HepG2 (cell line): ENCODE results near the gene MFSD12. TPM values are rescaled to one million over a fixed set of nuclear protein-coding genes. Genes with fewer than 3 reads are reported as not detected.
A peak's percentile ranks its signal among the peaks of the same experiment; 100 is the strongest.

ENCODE experiments used
- ARID2 ChIP-seq: sonication (generic); formaldehyde crosslinking; IDR thresholded peaks from 2 replicates; pipeline ENCODE4 v1.8.1; 2022; ENCODE audit warnings: mild to moderate bottlenecking, missing genetic modification reagents, borderline replicate concordance
- BHLHE40 ChIP-seq: IDR thresholded peaks from 2 replicates; pipeline ENCODE4 v1.6.1; 2011; ENCODE audit warnings: low read length, improper control_type of control experiment
- CBX2 ChIP-seq, 2 experiments: fragments of 200-600 bp in 1 of 2; sonication (generic); formaldehyde crosslinking in 1 of 2; IDR thresholded peaks; 2 replicates each; pipeline versions ENCODE4 v1.7.0 to v1.8.1; 2018 to 2022; ENCODE audit warnings: low read depth in 2 of 2, low read length in 1 of 2, mild to moderate bottlenecking in 1 of 2, missing genetic modification reagents in 1 of 2
- CHD2 ChIP-seq: IDR thresholded peaks from 2 replicates; pipeline ENCODE4 v1.6.1; 2011; ENCODE audit warnings: low read depth, low read length, improper control_type of control experiment
- GABPA ChIP-seq, 2 experiments: IDR thresholded peaks; 2 replicates each; pipeline ENCODE4 v1.6.1; 2011 to 2016; ENCODE audit warnings: low read depth in 2 of 2, low read length in 1 of 2, missing biosample characterization in 1 of 2, missing genetic modification characterization in 1 of 2
- HNF4A ChIP-seq: sonication (generic); formaldehyde crosslinking; IDR thresholded peaks from 2 replicates; pipeline ENCODE4 v1.4.0; 2020; ENCODE audit warnings: missing genetic modification reagents
- SMYD3 ChIP-seq: sonication (generic); formaldehyde crosslinking; IDR thresholded peaks from 2 replicates; pipeline ENCODE4 v1.8.1; 2023; ENCODE audit warnings: mild to moderate bottlenecking, missing genetic modification reagents
- ZMYM3 ChIP-seq: sonication (generic); formaldehyde crosslinking; IDR thresholded peaks from 2 replicates; pipeline ENCODE4 v1.5.1; 2020; ENCODE audit warnings: mild to moderate bottlenecking, missing genetic modification reagents
- ZNF33B ChIP-seq: sonication (generic); formaldehyde crosslinking; IDR thresholded peaks from 2 replicates; pipeline ENCODE4 v1.5.1; 2020; ENCODE audit warnings: mild to moderate bottlenecking, missing genetic modification reagents
- ZNF746 ChIP-seq: sonication (generic); formaldehyde crosslinking; IDR thresholded peaks from 2 replicates; pipeline ENCODE4 v1.8.0; 2022; ENCODE audit warnings: mild to moderate bottlenecking, missing genetic modification reagents
- ZNF83 ChIP-seq: sonication (generic); formaldehyde crosslinking; IDR thresholded peaks from 2 replicates; pipeline ENCODE4 v1.4.0; 2020; ENCODE audit warnings: missing genetic modification reagents, mild to moderate bottlenecking, borderline replicate concordance
- polyA plus RNA-seq, 8 experiments: library from polyadenylated mRNA; depleted of rRNA in 3 of 8; stranded (reverse) in 7 of 8; unstranded in 1 of 8; fragments of >200 nt; fragmentation: Illumina TruSeq in 4 of 8; extraction: Trizol in 4 of 8; gene quantifications; 2 replicates each; pipeline versions ENCODE4 v1.2.1 to v1.2.3, GENCODE V29; 2011 to 2016; ENCODE audit warnings: low read depth in 4 of 8, missing spikeins in 1 of 8, mixed read lengths in 1 of 8; ENCODE audit not compliant: insufficient read depth in 1 of 8
- total RNA-seq, 5 experiments: library from RNA; depleted of rRNA; stranded (reverse); fragments of >200 nt; fragmentation: Illumina TruSeq; extraction: Trizol; gene quantifications; 2 replicates each; pipeline ENCODE4 v1.2.3, GENCODE V29; 2016; ENCODE audit warnings: low read depth in 1 of 5
- TF ChIP-seq, protein P1 (sequence below): sonication (generic); formaldehyde crosslinking; IDR thresholded peaks from 2 replicates; pipeline ENCODE4 v1.4.0; 2020; ENCODE audit warnings: missing genetic modification reagents, borderline replicate concordance
- TF ChIP-seq, protein P2 (sequence below), 2 experiments: IDR thresholded peaks; 2 replicates each; pipeline ENCODE4 v1.6.1; 2011 to 2012; ENCODE audit warnings: low read length in 2 of 2, borderline replicate concordance in 1 of 2, low read depth in 1 of 2, mild to moderate bottlenecking in 1 of 2, moderate library complexity in 1 of 2
- TF ChIP-seq, protein P3 (sequence below): sonication (generic); formaldehyde crosslinking; IDR thresholded peaks from 2 replicates; pipeline ENCODE4 v1.5.1; 2020; ENCODE audit warnings: missing genetic modification reagents, mild to moderate bottlenecking, borderline replicate concordance
- TF ChIP-seq, protein P4 (sequence below): sonication (generic); formaldehyde crosslinking; IDR thresholded peaks from 2 replicates; pipeline ENCODE4 v1.4.0; 2020; ENCODE audit warnings: missing genetic modification reagents

The MFSD12 gene
- total and polyA plus RNA-seq, 2 of the 13 experiments (the other 11 are each of a cell fraction or from before 2014, with no cell fraction given) = 27.2 to 29.1 TPM

DNA sequence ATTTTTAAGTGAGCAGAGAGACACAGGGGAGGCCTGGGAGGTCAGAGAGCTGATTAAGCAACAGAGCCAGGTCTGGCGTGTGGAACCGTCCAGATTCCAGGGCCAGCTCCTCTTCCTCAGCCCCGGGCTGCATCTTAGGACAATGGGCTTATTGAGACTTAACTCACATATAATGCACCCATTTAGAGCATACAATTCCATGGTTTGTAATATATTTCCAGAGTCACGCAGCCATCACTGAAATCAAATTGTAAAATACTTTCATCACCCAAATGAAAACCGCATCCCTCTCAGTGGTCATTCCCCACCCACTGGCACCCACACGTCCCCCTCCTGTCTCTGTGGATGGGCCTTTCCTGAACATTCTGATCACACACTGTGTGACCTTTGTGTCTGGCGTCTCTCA lies 13.2 kb upstream of the MFSD12 start (continued):
- TF ChIP-seq, protein P1, sequence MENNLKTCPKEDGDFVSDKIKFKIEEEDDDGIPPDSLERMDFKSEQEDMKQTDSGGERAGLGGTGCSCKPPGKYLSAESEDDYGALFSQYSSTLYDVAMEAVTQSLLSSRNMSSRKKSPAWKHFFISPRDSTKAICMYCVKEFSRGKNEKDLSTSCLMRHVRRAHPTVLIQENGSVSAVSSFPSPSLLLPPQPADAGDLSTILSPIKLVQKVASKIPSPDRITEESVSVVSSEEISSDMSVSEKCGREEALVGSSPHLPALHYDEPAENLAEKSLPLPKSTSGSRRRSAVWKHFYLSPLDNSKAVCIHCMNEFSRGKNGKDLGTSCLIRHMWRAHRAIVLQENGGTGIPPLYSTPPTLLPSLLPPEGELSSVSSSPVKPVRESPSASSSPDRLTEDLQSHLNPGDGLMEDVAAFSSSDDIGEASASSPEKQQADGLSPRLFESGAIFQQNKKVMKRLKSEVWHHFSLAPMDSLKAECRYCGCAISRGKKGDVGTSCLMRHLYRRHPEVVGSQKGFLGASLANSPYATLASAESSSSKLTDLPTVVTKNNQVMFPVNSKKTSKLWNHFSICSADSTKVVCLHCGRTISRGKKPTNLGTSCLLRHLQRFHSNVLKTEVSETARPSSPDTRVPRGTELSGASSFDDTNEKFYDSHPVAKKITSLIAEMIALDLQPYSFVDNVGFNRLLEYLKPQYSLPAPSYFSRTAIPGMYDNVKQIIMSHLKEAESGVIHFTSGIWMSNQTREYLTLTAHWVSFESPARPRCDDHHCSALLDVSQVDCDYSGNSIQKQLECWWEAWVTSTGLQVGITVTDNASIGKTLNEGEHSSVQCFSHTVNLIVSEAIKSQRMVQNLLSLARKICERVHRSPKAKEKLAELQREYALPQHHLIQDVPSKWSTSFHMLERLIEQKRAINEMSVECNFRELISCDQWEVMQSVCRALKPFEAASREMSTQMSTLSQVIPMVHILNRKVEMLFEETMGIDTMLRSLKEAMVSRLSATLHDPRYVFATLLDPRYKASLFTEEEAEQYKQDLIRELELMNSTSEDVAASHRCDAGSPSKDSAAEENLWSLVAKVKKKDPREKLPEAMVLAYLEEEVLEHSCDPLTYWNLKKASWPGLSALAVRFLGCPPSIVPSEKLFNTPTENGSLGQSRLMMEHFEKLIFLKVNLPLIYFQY (CRISPR knock-in tag) = no peak
- TF ChIP-seq, protein P2, sequence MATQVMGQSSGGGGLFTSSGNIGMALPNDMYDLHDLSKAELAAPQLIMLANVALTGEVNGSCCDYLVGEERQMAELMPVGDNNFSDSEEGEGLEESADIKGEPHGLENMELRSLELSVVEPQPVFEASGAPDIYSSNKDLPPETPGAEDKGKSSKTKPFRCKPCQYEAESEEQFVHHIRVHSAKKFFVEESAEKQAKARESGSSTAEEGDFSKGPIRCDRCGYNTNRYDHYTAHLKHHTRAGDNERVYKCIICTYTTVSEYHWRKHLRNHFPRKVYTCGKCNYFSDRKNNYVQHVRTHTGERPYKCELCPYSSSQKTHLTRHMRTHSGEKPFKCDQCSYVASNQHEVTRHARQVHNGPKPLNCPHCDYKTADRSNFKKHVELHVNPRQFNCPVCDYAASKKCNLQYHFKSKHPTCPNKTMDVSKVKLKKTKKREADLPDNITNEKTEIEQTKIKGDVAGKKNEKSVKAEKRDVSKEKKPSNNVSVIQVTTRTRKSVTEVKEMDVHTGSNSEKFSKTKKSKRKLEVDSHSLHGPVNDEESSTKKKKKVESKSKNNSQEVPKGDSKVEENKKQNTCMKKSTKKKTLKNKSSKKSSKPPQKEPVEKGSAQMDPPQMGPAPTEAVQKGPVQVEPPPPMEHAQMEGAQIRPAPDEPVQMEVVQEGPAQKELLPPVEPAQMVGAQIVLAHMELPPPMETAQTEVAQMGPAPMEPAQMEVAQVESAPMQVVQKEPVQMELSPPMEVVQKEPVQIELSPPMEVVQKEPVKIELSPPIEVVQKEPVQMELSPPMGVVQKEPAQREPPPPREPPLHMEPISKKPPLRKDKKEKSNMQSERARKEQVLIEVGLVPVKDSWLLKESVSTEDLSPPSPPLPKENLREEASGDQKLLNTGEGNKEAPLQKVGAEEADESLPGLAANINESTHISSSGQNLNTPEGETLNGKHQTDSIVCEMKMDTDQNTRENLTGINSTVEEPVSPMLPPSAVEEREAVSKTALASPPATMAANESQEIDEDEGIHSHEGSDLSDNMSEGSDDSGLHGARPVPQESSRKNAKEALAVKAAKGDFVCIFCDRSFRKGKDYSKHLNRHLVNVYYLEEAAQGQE (IDR thresholded peaks at IDR 0.05; ENCODE audit: borderline replicate concordance in 1 of 2, low read depth in 1 of 2, low read length in 2 of 2) = no peak
- TF ChIP-seq ZNF746 (CRISPR knock-in tag) (no peak), ZNF33B (CRISPR knock-in tag) (no peak), CHD2 (no peak), ZNF83 (CRISPR knock-in tag) (no peak), GABPA (IDR thresholded peaks at IDR 0.05; ENCODE audit: low read depth, low read length) (no peak), GABPA (CRISPR knock-in tag; IDR thresholded peaks at IDR 0.05; ENCODE audit: low read depth) (no peak), CBX2 (IDR thresholded peaks at IDR 0.05; ENCODE audit: low read depth, low read length) (no peak), CBX2 (CRISPR knock-in tag; IDR thresholded peaks at IDR 0.05; ENCODE audit: low read depth) (no peak), ARID2 (CRISPR knock-in tag) (no peak), SMYD3 (no peak), ZMYM3 (0 out of 2 replicates have a peak, but pooled peaks have one; percentile 31), BHLHE40 (no peak), HNF4A (CRISPR knock-in tag) (peak; percentile 27; the same call in 1 of the 2 replicates)
- TF ChIP-seq, protein P3, sequence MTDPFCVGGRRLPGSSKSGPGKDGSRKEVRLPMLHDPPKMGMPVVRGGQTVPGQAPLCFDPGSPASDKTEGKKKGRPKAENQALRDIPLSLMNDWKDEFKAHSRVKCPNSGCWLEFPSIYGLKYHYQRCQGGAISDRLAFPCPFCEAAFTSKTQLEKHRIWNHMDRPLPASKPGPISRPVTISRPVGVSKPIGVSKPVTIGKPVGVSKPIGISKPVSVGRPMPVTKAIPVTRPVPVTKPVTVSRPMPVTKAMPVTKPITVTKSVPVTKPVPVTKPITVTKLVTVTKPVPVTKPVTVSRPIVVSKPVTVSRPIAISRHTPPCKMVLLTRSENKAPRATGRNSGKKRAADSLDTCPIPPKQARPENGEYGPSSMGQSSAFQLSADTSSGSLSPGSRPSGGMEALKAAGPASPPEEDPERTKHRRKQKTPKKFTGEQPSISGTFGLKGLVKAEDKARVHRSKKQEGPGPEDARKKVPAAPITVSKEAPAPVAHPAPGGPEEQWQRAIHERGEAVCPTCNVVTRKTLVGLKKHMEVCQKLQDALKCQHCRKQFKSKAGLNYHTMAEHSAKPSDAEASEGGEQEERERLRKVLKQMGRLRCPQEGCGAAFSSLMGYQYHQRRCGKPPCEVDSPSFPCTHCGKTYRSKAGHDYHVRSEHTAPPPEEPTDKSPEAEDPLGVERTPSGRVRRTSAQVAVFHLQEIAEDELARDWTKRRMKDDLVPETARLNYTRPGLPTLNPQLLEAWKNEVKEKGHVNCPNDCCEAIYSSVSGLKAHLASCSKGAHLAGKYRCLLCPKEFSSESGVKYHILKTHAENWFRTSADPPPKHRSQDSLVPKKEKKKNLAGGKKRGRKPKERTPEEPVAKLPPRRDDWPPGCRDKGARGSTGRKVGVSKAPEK (CRISPR knock-in tag) = no peak
- TF ChIP-seq, protein P4, sequence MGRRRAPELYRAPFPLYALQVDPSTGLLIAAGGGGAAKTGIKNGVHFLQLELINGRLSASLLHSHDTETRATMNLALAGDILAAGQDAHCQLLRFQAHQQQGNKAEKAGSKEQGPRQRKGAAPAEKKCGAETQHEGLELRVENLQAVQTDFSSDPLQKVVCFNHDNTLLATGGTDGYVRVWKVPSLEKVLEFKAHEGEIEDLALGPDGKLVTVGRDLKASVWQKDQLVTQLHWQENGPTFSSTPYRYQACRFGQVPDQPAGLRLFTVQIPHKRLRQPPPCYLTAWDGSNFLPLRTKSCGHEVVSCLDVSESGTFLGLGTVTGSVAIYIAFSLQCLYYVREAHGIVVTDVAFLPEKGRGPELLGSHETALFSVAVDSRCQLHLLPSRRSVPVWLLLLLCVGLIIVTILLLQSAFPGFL = no peak
